UCSD-AML1 (cell line): ENCODE results near the gene FTO.

Experiments used
- DNase-seq: peaks from one replicate; lab custom pipeline; 2025; ENCODE audit not compliant: unreplicated experiment; lab: John Stamatoyannopoulos, UW

The FTO gene

DNA sequence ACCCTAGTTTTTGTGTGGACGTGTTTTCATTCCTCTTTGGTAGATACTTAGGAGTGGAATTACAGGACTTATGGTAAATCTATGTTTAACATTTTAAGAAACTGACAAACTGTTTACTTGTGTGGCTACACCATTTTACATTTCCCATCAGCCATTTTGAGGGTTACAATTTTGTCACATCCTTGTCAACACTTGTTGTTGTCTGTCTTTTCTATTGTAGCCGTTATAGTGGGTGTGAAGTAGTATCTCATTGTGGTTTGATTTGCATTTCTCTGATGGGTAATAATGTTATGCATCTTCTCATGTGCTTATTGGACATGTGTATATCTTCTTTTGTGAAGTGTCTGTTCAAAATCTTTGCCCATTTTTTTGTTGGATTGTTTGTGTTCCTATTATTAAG, 4.5 kb downstream of the FTO start:
- no peak for DNase-seq

GRCh38 chr16:53711390-53711789, 7.4 kb downstream of the FTO start:
- no peak for DNase-seq

DNA sequence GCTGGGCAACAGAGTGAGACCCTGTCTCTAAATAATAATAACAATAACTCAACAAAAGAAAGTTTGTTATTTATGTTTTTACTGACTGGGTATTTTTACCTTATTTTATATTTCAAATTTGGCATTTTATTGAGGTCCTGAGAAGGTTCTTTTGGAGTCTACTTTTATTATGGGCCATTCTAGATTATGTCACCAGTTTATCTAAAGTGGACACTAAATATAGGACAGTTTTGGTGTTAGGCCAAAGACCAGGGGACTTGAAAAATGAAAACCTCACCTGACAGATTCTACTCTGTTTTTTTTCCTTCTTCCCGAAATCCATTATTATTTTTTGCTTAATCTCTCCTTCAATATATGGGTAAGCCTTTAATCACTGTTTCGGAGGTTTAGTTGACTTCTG, 8.1 kb downstream of the FTO start:
- no peak for DNase-seq

GRCh38 chr16:53713403-53714204, 9.6 kb downstream of the FTO start:
- no peak for DNase-seq

GRCh38 chr16:53714205-53715022, 10.5 kb downstream of the FTO start:
- DNase-seq, result no peak

GRCh38 chr16:53715023-53715384, 11.0 kb downstream of the FTO start:
- no peak for DNase-seq

- no peak for DNase-seq
These were observed 13.6 kb downstream of the FTO start for GRCh38 chr16:53717577-53717976.

DNA sequence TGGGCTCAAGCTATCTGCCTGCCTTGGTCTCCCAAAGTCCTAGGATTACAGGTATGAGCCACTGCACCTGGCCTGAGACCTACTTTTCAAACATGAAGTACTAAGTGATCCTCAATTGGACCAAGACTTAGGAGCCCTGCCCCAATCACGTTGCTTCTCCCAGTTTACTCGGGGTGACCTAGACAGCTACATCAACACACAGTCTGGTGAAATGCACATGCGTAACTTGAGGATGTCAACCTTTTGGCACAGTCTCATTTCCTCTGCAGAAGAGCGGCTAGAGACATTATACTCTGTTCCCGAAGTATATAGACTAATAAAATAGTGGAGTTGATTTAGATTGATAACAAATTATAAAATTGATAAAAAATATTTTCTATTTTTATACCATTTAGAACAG, 17.1 kb downstream of the FTO start:
- no peak for DNase-seq

DNA sequence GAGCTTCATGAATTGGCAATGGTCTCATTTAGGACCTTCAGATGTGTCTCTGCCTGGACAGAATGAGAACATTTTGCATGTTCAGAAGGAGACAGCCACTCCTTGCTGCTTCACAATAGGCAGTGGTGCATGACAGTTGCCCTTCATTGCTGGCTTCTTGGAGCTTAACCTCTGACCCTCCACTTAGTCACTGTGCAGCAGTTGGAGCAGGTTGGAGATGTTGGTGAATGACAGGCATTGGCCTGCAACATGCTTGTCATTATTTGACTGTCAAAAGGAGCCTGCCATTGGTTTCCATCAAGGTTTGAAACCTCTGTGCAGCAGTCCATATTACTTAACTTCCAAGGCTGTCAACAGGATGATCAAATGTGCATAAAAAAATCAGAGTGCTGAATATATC, 22.7 kb downstream of the FTO start:
- DNase-seq, result no peak

DNA sequence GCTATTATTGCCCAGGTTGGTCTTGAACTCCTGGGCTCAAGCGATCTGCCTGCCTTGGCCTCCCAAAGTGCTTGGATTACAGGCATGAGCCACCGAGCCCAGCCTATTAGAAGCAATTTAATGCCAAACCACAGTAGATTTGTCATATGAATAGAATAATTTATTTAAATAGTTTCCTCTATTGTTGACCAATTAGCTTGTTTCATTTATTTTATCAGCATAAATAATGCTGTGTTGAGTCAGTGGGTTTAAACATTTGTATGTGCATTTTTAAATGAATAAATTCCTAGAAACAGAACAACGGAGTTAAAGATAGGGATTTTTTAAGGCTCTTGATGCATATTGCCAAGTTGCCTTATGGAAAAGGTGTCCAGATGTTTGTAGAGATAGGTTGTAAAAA, 26.7 kb downstream of the FTO start:
- DNase-seq, result no peak

GRCh38 chr16:53732296-53732929, 28.5 kb downstream of the FTO start:
- DNase-seq, result no peak

- DNase-seq, result no peak
These were observed 31.0 kb downstream of the FTO start for GRCh38 chr16:53734908-53735307.

DNA sequence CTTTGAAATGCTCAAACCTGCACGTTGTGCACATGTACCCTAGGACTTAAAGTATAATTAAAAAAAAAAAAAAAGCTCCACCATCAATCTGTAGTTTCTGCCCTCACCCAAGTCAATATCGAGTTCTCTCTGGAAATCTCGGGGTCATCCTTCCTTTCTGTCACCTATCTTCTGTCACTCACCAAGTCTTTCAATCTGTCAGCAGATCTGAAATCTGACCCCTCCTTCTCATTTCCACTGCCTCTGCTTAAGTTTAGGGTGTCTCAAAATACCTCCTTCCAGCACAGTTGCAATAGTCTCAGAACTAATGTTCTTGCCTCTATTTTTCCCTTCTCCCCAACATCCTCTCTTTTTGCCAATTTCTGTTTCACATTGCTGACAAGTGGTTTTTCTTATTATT, 32.3 kb downstream of the FTO start:
- DNase-seq, result no peak

- DNase-seq, result no peak
These were observed 33.6 kb downstream of the FTO start for GRCh38 chr16:53737552-53737951.

DNA sequence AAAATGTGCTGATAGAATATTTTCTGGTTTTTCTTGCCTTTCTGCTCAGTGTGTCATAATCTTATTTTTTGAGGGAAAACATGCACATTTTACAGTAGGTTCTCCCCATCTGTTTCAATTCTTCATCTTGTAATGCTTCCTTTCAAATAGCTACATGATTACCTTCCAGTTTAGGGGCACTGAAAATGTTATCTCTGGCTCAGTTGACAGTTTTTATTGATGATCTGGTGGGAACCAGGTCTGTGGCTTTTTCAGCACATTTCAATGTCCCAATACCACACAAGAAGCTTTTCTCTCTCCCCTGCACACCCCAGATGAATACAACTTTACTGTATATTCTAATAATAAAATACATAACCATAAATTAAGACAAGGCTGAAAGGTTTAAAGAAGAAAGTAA, 36.5 kb downstream of the FTO start:
- no peak for DNase-seq

DNA sequence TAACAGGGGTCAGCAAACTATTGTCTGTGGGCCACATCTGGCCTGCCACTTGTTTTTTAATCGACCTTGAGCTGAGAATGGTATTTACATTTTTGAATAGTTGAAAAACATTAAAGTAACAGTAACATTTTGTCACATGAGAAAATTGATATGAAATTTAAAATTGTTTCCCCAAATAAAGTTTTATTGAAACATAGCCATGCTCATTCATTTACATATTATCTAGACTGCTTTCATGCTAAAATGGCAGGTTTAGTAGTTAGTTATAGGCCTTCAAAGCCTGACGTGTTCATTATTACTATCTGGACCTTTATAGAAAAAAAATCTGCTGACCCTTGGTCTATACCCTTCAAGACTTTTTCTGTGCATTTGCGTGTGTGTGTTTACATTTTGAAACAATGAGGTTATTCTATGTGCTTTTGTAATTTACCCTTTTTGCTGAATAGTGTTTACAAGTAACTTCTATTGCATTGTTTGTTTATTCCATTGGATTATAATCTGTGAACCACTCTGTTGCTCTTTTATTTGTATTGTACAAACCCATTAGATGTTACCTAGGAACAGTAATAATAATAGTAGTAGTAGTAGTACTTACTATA, 37.1 kb downstream of the FTO start:
- DNase-seq, result no peak

DNA sequence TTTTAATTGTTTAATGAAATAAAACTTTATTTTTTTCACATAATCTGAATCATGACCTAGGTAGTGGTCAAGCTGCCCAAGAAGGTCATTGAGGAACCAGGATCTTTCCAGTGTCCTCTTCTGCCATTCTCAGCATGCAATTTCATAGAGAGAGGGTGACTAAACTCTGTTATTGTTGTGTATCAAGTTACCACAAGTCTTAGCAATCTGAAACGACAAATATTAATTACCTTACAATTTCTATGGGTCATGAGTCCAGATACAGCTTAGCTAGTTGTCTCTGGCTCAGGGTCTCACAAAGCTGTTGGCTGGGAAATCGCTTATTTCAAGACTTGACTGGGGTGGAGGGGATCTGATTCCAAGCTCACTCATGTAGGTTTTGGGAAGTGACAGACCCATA, 37.6 kb downstream of the FTO start:
- no peak for DNase-seq

DNA sequence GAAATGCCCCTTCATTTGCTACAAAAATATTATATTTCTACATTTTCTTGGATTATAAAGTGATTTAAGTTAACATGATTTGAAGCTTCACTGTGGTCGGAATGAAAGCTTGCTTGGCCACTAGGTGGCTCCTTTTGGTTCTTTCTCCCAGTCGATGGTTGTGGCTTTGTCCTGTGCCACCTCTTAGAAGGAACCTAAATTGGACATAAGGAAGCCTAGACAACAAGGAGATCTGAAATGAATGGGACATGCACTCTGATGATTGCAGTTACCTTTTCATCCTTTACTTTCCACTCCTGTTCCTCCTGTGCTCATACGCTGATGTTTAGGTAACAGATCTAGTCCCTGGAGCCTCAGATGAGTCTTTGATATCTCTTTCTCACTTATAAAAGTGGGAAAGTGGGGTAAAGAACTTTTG, 39.2 kb downstream of the FTO start:
- DNase-seq, result no peak

- no peak for DNase-seq
These were observed 40.5 kb downstream of the FTO start for GRCh38 chr16:53744449-53744848.

GRCh38 chr16:53745086-53745485, 41.1 kb downstream of the FTO start:
- DNase-seq, result no peak

GRCh38 chr16:53745753-53746266, 41.9 kb downstream of the FTO start:
- no peak for DNase-seq
